Neuronal stem cell (in vitro differentiated cells): ENCODE measurements around the gene UGT1A9.
A peak's percentile ranks its signal among the peaks of the same experiment; 100 is the strongest.
"Not testable (repeated sequence)": the region's sequence is repeated elsewhere in the genome, so short reads cannot be mapped to it uniquely, and the experiment has no call there.

Experiments used
- DNase-seq: peaks from one replicate; pipeline ENCODE4 v3.0.0-alpha.2; 2013; ENCODE audit warnings: low spot score
- H2AFZ ChIP-seq: one replicate; pipeline ENCODE4 v1.6.1; 2013; ENCODE audit warnings: mild to moderate bottlenecking, low read length, inconsistent platforms
- H2AK5ac ChIP-seq: 2 replicates; pipeline ENCODE4 v1.6.1; 2013; ENCODE audit warnings: low read depth, mild to moderate bottlenecking, inconsistent platforms, low read length, moderate library complexity, mixed read lengths
- H2BK120ac ChIP-seq: 2 replicates; pipeline ENCODE4 v1.6.1; 2013; ENCODE audit warnings: low read depth, mild to moderate bottlenecking, inconsistent platforms, low read length, moderate library complexity, mixed read lengths
- H2BK12ac ChIP-seq: one replicate; pipeline ENCODE4 v1.6.1; 2013; ENCODE audit warnings: low read length, inconsistent platforms
- H2BK15ac ChIP-seq: 2 replicates; pipeline ENCODE4 v1.6.1; 2013; ENCODE audit warnings: mild to moderate bottlenecking, low read length, inconsistent platforms, mixed read lengths
- H2BK5ac ChIP-seq: one replicate; pipeline ENCODE4 v1.6.1; 2013; ENCODE audit warnings: inconsistent platforms, mild to moderate bottlenecking, low read length, moderate library complexity
- H3K14ac ChIP-seq: one replicate; pipeline ENCODE4 v1.6.1; 2013; ENCODE audit warnings: low read length, inconsistent platforms
- H3K18ac ChIP-seq: 2 replicates; pipeline ENCODE4 v1.6.1; 2013; ENCODE audit warnings: low read length, inconsistent platforms
- H3K23ac ChIP-seq: 2 replicates; pipeline ENCODE4 v1.6.1; 2013; ENCODE audit warnings: low read depth, mild to moderate bottlenecking, mixed read lengths, low read length, inconsistent platforms; ENCODE audit not compliant: poor library complexity
- H3K27ac ChIP-seq: replicated peaks from 3 replicates; pipeline ENCODE4 v1.5.1; 2013; ENCODE audit warnings: low read length, inconsistent platforms
- H3K27me3 ChIP-seq, 3 experiments: 2 replicates each; pipeline ENCODE4 v1.6.1; 2013; ENCODE audit warnings: low read length in 3 of 3, mild to moderate bottlenecking in 2 of 3, inconsistent platforms in 1 of 3, low read depth in 1 of 3, mixed read lengths in 1 of 3, moderate library complexity in 1 of 3; ENCODE audit not compliant: control insufficient read depth in 3 of 3, insufficient read depth in 3 of 3
- H3K36me3 ChIP-seq, 2 donors: replicated peaks in 1 of 2; 2 replicates each; pipeline ENCODE4 v1.6.1; 2013; ENCODE audit warnings: low read length in 2 of 2; ENCODE audit not compliant: control insufficient read depth in 2 of 2, insufficient read depth in 2 of 2
- H3K4ac ChIP-seq: 2 replicates; pipeline ENCODE4 v1.6.1; 2013; ENCODE audit warnings: inconsistent platforms, mild to moderate bottlenecking, low read length, moderate library complexity
- H3K4me1 ChIP-seq, 2 donors: 1 replicate in 1 of 2; 2 replicates in 1 of 2; pipeline ENCODE4 v1.6.1; 2013; ENCODE audit warnings: low read length in 2 of 2, low read depth in 1 of 2; ENCODE audit not compliant: control insufficient read depth in 2 of 2, insufficient read depth in 1 of 2
- H3K4me2 ChIP-seq: one replicate; pipeline ENCODE4 v1.6.1; 2013; ENCODE audit warnings: mild to moderate bottlenecking, low read length, inconsistent platforms; ENCODE audit not compliant: insufficient read depth, poor library complexity, severe bottlenecking
- H3K4me3 ChIP-seq, 2 donors: 2 replicates each; pipeline ENCODE4 v1.5.1; 2013; ENCODE audit warnings: low read length in 2 of 2, mild to moderate bottlenecking in 2 of 2, inconsistent platforms in 1 of 2, moderate library complexity in 1 of 2
- H3K79me1 ChIP-seq: one replicate; pipeline ENCODE4 v1.6.1; 2013; ENCODE audit warnings: low read depth, mild to moderate bottlenecking, inconsistent platforms, low read length, moderate library complexity
- H3K9ac ChIP-seq: one replicate; pipeline ENCODE4 v1.6.1; 2013; ENCODE audit warnings: mild to moderate bottlenecking, low read depth, low read length, inconsistent platforms; ENCODE audit not compliant: poor library complexity
- H3K9me3 ChIP-seq, 2 donors: replicated peaks in 1 of 2; 2 replicates each; pipeline versions ENCODE3 to v1.6.1; 2013; ENCODE audit warnings: low read length in 2 of 2, mild to moderate bottlenecking in 2 of 2, inconsistent platforms in 1 of 2, low read depth in 1 of 2, mixed read lengths in 1 of 2, moderate library complexity in 1 of 2; ENCODE audit not compliant: control insufficient read depth in 2 of 2, insufficient read depth in 1 of 2
- H4K8ac ChIP-seq: one replicate; pipeline ENCODE4 v1.6.1; 2013; ENCODE audit warnings: low read depth, mild to moderate bottlenecking, inconsistent platforms, low read length, moderate library complexity
- H4K91ac ChIP-seq: one replicate; pipeline ENCODE4 v1.6.1; 2013; ENCODE audit warnings: low read length, low read depth, mild to moderate bottlenecking, inconsistent platforms; ENCODE audit not compliant: poor library complexity
- WGBS, 2 donors: extraction: QIAGEN DNeasy Blood & Tissue Kit; methylation state at CpG; one replicate each; pipeline ENCODE4 v1.1.7; 2013; ENCODE audit warnings: missing lambda C conversion rate in 2 of 2, mixed read lengths in 1 of 2; ENCODE audit not compliant: insufficient read length in 2 of 2, insufficient replicate concordance in 1 of 2; ENCODE audit errors: extremely low coverage in 2 of 2; 5-methylcytosine and 5-hydroxymethylcytosine counted together

Gene UGT1A9

GRCh38 chr2:233651430-233651829 is 20.3 kb upstream of the UGT1A9 start:
- Histone ChIP-seq H3K18ac (no peak overlapping the region), H3K9ac (no peak overlapping the region), H4K8ac (no peak overlapping the region), H2AK5ac (no peak overlapping the region), H3K4me1 (no peaks in the 10 kb centered on the region), H3K4ac (no peak overlapping the region), H3K27me3 (peaks cover 0 to 4% (median 0%) of the 10 kb centered on the region in 3 experiments), H3K4me2 (no peak overlapping the region), H2BK12ac (no peak overlapping the region), H4K91ac (no peak overlapping the region), H2BK5ac (no peak overlapping the region), H3K79me1 (no peaks in the 10 kb centered on the region), H2BK15ac (no peak overlapping the region), H3K14ac (no peak overlapping the region), H3K36me3 (no peaks in the 10 kb centered on the region), H3K9me3 (no peaks in the 10 kb centered on the region), H2BK120ac (no peak overlapping the region), H3K4me3 (no peak overlapping the region), H3K23ac (no peak overlapping the region), H2AFZ (no peak overlapping the region), H3K27ac (no peak overlapping the region)
- no CpG with 5 or more reads among the region's 2 CpGs for WGBS, 2 donors
- no peak for DNase-seq

- Histone ChIP-seq H3K79me1 (no peaks in the 10 kb centered on the region), H3K4ac (no peak overlapping the region), H3K27ac (no peak overlapping the region), H2AFZ (no peak overlapping the region), H3K4me3 (no peak overlapping the region), H3K27me3 (peaks cover 0 to 4% (median 0%) of the 10 kb centered on the region in 3 experiments), H3K14ac (no peak overlapping the region), H2BK12ac (no peak overlapping the region), H3K4me2 (no peak overlapping the region), H2BK15ac (no peak overlapping the region), H3K4me1 (no peaks in the 10 kb centered on the region), H3K18ac (no peak overlapping the region), H3K36me3 (no peaks in the 10 kb centered on the region), H3K9ac (no peak overlapping the region), H2BK120ac (no peak overlapping the region), H3K23ac (no peak overlapping the region), H2AK5ac (no peak overlapping the region), H2BK5ac (no peak overlapping the region), H3K9me3 (no peaks in the 10 kb centered on the region), H4K91ac (no peak overlapping the region), H4K8ac (no peak overlapping the region)
- no CpG with 5 or more reads among the region's 6 CpGs for WGBS, 2 donors
- no peak for DNase-seq
These were observed 17.2 kb upstream of the UGT1A9 start for GRCh38 chr2:233654501-233654900.

GRCh38 chr2:233655043-233655442 is 16.7 kb upstream of the UGT1A9 start:
- Histone ChIP-seq H3K4me3 (no peak overlapping the region), H3K9ac (no peak overlapping the region), H3K4me2 (no peak overlapping the region), H2AFZ (no peak overlapping the region), H3K79me1 (no peaks in the 10 kb centered on the region), H4K91ac (no peak overlapping the region), H3K9me3 (no peaks in the 10 kb centered on the region), H3K23ac (no peak overlapping the region), H3K4ac (no peak overlapping the region), H3K36me3 (no peaks in the 10 kb centered on the region), H3K14ac (no peak overlapping the region), H4K8ac (no peak overlapping the region), H3K27me3 (peaks cover 0 to 4% (median 0%) of the 10 kb centered on the region in 3 experiments), H2BK15ac (no peak overlapping the region), H3K4me1 (no peaks in the 10 kb centered on the region), H2BK5ac (no peak overlapping the region), H2BK120ac (no peak overlapping the region), H2AK5ac (no peak overlapping the region), H3K18ac (no peak overlapping the region), H3K27ac (no peak overlapping the region), H2BK12ac (no peak overlapping the region)
- DNase-seq = no peak
- no CpG with 5 or more reads among the region's 1 CpG for WGBS, 2 donors

- not testable (repeated sequence) for H2BK120ac ChIP-seq, H3K4me1 ChIP-seq
- no CpG with 5 or more reads among the region's 3 CpGs for WGBS, 2 donors
These were observed 15.8 kb upstream of the UGT1A9 start for GRCh38 chr2:233655943-233656342.

More at GRCh38 chr2:233655943-233656342, 15.8 kb upstream of the UGT1A9 start:
- not testable (repeated sequence) for H3K23ac ChIP-seq, H3K18ac ChIP-seq, H2BK12ac ChIP-seq, H3K9me3 ChIP-seq, H3K79me1 ChIP-seq, DNase-seq, H2AK5ac ChIP-seq, H2BK5ac ChIP-seq, H3K14ac ChIP-seq, H3K4me2 ChIP-seq, H4K91ac ChIP-seq, H3K9ac ChIP-seq, H4K8ac ChIP-seq, H3K27ac ChIP-seq, H3K4me3 ChIP-seq, H3K4ac ChIP-seq, H3K36me3 ChIP-seq, H2BK15ac ChIP-seq, H3K27me3 ChIP-seq
- peak overlapping the region; percentile 60 for H2AFZ ChIP-seq
